B cell (primary cell): Measurements from ENCODE around the gene BCO1.

Experiments
- EZH2 ChIP-seq: IDR thresholded peaks from 2 replicates; pipeline ENCODE4 v1.6.1; 2012; ENCODE audit warnings: borderline replicate concordance, low read depth, mild to moderate bottlenecking, moderate library complexity, low read length; ENCODE audit not compliant: insufficient read depth, poor library complexity, severe bottlenecking
- TF ChIP-seq, protein P1 (sequence below): fragments of 200-600 bp; IDR thresholded peaks from one replicate; pipeline ENCODE4 v1.8.0; 2022; ENCODE audit warnings: antibody characterized with exemption, mild to moderate bottlenecking

DNA sequence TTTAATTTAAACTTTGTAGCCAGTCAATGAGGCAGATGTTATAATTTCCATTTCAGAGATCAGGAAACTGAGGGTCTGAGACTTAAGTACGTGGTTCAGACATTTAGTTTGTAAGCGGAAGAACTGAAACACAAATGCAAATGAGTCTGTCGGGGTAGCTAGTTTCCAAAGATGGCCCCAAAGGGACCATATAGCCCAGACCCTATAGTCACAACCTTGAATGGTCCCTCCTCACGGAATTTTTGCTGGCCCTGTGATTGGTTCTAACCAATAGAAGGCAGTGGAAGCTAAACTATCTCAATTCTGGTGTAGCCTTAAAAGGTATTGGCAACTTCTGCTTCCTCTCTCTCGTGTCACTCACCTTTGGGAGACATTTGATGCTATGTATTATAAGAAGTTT, 7.5 kb upstream of the BCO1 start:
- TF ChIP-seq, protein P1, sequence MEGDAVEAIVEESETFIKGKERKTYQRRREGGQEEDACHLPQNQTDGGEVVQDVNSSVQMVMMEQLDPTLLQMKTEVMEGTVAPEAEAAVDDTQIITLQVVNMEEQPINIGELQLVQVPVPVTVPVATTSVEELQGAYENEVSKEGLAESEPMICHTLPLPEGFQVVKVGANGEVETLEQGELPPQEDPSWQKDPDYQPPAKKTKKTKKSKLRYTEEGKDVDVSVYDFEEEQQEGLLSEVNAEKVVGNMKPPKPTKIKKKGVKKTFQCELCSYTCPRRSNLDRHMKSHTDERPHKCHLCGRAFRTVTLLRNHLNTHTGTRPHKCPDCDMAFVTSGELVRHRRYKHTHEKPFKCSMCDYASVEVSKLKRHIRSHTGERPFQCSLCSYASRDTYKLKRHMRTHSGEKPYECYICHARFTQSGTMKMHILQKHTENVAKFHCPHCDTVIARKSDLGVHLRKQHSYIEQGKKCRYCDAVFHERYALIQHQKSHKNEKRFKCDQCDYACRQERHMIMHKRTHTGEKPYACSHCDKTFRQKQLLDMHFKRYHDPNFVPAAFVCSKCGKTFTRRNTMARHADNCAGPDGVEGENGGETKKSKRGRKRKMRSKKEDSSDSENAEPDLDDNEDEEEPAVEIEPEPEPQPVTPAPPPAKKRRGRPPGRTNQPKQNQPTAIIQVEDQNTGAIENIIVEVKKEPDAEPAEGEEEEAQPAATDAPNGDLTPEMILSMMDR = no peak
- no peak for TF ChIP-seq EZH2
